Stimulated activated CD4-positive, alpha-beta T cell treated with anti-CD3 and anti-CD28 coated beads, Interleukin-12 subunit alpha, Interleukin-12 subunit beta, amount 100 ng/mL, for 4 hours (primary cell): ENCODE measurements around the gene TANGO6.

Experiments
- DNase-seq: peaks from one replicate; pipeline ENCODE4 v3.0.0-alpha.2; 2020

The TANGO6 gene

GRCh38 chr16:68869492-68870088 is 26.3 kb downstream of the TANGO6 start:
- no peak for DNase-seq

- DNase-seq, result no peak
These were observed 30.5 kb downstream of the TANGO6 start for GRCh38 chr16:68873635-68874471.

GRCh38 chr16:68875871-68876270 is 32.5 kb downstream of the TANGO6 start:
- DNase-seq, result no peak

DNA sequence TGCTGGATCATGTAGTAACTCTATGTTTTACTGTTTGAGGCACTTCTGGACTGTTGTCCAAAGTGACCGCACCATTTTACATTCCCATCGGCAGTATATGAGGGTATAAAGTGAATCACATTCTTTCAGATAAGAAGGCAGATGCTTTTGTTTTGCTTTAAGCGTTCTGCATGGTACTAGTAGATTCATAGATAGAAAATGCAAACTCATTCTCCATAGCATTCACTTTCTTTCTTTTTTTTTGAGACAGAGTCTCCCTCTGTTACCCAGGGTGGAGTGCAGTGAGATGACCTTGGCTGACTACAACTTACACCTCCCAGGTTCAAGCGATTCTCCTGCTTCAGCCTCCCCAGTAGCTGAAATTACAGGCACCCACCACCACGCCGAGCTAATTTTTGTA is 40.4 kb downstream of the TANGO6 start:
- DNase-seq, result no peak

DNA sequence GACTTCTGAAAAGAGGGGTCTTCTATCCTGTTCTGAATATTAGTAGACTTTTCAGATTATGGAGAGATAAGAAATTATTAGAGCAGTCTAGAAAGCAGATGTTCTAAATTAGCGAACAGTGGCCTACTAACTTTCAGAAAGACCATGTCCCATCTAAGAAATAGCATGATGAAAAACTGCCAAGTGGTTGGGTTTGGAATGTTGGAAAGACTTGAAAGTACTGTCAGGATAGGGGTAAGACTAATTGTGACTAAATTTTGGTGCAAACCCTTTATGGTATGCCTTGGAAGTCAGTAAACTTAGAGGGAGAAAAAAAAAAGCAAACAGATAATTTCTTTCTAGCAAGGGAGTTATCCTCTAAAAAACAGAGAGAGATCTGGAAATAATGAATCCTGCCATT is 41.1 kb downstream of the TANGO6 start:
- no peak for DNase-seq

- no peak for DNase-seq
These were observed 41.8 kb downstream of the TANGO6 start for GRCh38 chr16:68884861-68885720.

GRCh38 chr16:68887107-68887506 is 43.8 kb downstream of the TANGO6 start:
- DNase-seq, result no peak

GRCh38 chr16:68889508-68890150 is 46.3 kb downstream of the TANGO6 start:
- no peak for DNase-seq

DNA sequence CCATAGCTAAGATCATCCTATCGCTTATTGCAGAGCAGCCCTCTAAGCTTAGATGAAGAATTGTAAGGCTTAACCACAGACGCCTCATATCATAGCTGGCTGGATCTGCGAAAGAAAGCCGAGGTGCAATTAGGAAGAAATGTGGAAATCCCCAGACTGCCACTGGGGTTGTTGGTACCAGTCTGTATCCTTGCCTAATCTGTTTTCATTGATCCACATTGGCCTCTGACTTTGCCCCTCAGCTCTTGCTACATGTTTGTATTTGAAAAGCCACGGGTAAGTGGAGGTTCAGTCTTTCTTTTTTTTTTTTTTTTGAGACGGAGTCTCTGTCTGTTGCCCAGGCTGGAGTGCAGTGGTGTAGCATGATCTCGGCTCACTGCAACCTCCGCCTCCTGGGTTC is 48.9 kb downstream of the TANGO6 start:
- DNase-seq, result no peak

GRCh38 chr16:68892898-68893297 is 49.6 kb downstream of the TANGO6 start:
- DNase-seq, result no peak

- DNase-seq, result no peak
These were observed 50.7 kb downstream of the TANGO6 start for GRCh38 chr16:68893710-68894705.

GRCh38 chr16:68894714-68895113 is 51.4 kb downstream of the TANGO6 start:
- no peak for DNase-seq

DNA sequence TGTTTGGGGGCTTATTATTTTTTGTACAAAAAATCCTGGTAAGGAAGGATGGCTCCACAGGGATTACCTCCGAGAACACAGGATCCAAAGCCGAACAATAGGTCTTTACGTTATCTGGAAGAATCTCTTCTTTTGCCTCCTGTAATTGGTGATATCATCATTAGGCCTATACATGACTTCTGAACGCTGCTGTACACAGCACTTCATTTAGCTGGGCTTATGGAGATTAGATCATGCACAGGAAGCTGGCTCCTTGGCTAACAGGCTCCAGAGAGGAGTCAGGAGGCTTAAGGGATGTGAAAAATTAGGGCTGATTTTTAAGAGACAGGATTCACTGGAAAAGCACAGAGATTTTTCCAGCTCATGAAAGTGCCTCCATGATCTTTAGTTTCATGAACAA is 54.7 kb downstream of the TANGO6 start:
- DNase-seq, result no peak

GRCh38 chr16:68900009-68900408 is 56.7 kb downstream of the TANGO6 start:
- DNase-seq, result no peak

- no peak for DNase-seq
These were observed 59.0 kb downstream of the TANGO6 start for GRCh38 chr16:68902003-68902968.

DNA sequence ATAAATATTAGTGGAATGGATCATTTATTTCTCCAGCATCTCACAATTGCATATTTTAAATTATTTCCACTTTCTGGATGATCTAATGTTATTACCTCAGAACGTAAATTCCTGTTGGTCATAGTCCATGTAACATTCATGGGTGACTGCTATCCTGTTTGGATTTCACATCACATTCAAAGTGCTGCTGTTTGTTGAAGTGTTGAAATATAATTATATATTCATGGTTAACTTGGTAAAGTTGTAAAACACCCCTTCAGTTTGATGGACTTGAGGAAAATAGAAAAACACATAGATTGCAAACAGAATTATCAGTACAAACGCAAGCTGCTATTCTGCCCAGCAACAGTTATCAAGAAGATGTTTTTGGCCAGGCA is 59.6 kb downstream of the TANGO6 start:
- DNase-seq, result no peak

GRCh38 chr16:68907297-68907696 is 64.0 kb downstream of the TANGO6 start:
- no peak for DNase-seq

GRCh38 chr16:68907781-68908181 is 64.5 kb downstream of the TANGO6 start:
- no peak for DNase-seq

GRCh38 chr16:68909099-68909733 is 65.9 kb downstream of the TANGO6 start:
- DNase-seq, result no peak

DNA sequence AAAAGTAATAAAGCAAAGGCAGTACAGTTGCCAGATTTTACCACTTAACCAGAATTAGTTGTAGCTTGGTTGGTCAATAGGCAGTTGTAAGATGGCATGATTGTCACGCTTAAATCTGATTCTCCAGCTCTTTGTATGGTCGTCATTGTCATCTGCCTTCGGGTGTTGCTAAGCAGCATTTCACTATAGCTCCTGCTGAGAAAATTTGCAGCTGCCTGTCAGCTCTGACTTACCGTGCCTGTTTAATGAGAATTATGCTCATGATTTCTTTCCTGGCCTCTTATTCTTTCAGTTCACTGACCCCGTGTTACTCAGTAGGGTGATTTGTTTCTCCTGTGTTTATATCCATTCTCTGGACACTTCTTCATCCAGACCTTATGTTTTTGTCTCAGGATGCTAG is 66.7 kb downstream of the TANGO6 start:
- DNase-seq, result no peak
